ENCODE measurements around the gene PLEKHA8.
A peak's percentile ranks its signal among the peaks of the same experiment; 100 is the strongest.

The PLEKHA8 gene

DNA sequence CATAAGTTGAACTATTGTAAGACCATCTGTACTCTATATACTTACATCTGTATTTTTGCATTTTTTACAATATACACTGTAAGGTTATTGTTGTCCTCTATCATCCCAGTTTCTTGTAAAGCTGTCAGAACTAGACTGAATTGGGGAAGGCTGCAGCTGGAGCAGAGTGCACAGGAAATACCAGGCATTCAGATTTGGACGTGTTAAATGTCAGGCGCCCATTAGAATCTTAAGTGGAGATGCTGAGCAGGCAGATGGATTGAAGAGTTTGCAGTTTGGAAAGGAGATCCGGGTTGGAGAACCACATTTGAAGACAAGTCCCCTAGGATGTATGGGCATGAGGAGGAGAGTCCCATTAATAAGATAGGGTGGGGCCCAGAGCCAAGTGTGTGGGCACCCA, 147.0 kb downstream of the PLEKHA8 start:
- DNase-seq (ENCODE audit: low spot score) = no peak
- no peak overlapping the region for H3K4me3 ChIP-seq
- TF ChIP-seq, protein P1, sequence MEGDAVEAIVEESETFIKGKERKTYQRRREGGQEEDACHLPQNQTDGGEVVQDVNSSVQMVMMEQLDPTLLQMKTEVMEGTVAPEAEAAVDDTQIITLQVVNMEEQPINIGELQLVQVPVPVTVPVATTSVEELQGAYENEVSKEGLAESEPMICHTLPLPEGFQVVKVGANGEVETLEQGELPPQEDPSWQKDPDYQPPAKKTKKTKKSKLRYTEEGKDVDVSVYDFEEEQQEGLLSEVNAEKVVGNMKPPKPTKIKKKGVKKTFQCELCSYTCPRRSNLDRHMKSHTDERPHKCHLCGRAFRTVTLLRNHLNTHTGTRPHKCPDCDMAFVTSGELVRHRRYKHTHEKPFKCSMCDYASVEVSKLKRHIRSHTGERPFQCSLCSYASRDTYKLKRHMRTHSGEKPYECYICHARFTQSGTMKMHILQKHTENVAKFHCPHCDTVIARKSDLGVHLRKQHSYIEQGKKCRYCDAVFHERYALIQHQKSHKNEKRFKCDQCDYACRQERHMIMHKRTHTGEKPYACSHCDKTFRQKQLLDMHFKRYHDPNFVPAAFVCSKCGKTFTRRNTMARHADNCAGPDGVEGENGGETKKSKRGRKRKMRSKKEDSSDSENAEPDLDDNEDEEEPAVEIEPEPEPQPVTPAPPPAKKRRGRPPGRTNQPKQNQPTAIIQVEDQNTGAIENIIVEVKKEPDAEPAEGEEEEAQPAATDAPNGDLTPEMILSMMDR (IDR thresholded peaks at IDR 0.05) = no peak
- peak overlapping the region; percentile 3 to 93 for H3K27ac ChIP-seq

GRCh38 chr7:30175636-30176147, 147.5 kb downstream of the PLEKHA8 start:
- peak overlapping the region; percentile 3 to 93 for H3K27ac ChIP-seq
- TF ChIP-seq, protein P1 (IDR thresholded peaks at IDR 0.05) = no peak
- no peak overlapping the region for H3K4me3 ChIP-seq
- no peak for DNase-seq (ENCODE audit: low spot score)

DNA sequence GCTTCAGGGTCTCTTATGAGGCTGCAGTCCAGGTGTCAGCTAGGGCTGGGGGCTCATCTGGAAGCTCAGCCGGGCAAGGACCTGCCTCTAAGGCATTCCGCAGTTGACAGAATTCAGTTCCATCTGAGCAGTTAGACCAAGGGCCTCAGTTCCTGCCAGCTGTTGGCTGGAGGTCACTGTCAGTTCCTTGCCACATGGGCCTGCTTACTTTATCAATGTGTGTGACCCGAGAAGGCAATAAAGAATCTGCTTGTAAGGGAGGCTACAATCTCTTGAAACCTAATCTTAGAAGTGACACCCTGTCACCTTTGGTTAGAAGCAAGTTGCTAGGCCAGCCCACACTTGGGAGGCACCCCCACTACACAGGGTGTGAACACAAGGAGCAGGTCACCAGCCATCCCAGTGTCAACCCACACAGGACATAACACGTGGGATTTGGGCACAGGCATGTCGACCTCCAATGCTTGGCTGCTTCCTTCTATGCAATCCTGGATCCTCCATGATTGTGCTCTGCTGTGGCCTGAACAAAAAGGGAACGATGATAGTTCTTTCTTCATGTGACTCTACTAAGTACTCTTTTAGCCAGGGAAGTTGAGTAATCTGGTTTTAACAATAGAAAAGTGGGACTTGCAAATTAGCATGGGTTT, 148.4 kb downstream of the PLEKHA8 start:
- TF ChIP-seq, protein P1 (IDR thresholded peaks at IDR 0.05) = no peak
- Histone ChIP-seq H3K27ac (peak overlapping the region in 1 of 2 donors; percentile 26), H3K4me3 (no peak overlapping the region)
- no peak for DNase-seq (ENCODE audit: low spot score)

- Histone ChIP-seq H3K4me3 (no peak overlapping the region), H3K27ac (peak overlapping the region in 1 of 2 donors; percentile 17)
- no peak for DNase-seq (ENCODE audit: low spot score)
- TF ChIP-seq, protein P1 (IDR thresholded peaks at IDR 0.05) = no peak
These were observed 149.0 kb downstream of the PLEKHA8 start for GRCh38 chr7:30177186-30177585.

DNA sequence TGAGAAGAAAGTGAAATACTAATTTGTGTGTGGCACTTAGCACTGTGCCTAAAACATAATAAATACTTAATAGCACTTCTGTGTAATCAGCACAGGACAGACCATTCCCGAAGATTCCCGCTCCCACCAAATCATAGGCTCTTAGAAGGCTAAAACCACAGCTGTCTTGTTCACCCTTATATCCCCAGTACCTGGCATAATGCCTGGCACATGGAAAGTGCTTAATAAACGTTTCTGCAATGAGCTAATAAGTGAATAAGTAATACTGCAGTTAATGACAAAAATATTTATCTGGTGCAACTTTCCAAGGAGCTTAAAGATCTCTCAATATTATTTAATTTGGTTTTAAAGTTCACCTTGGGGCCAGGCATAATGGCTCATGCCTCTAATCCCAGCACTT, 149.8 kb downstream of the PLEKHA8 start:
- Histone ChIP-seq H3K27ac (no peak overlapping the region), H3K4me3 (no peak overlapping the region)
- no peak for DNase-seq (ENCODE audit: low spot score)
- TF ChIP-seq, protein P1 (IDR thresholded peaks at IDR 0.05) = no peak

- peak overlapping the region; percentile 7 for H3K4me3 ChIP-seq
- TF ChIP-seq, protein P1 (IDR thresholded peaks at IDR 0.05) = no peak
- H3K27ac ChIP-seq = no peak overlapping the region
- DNase-seq (ENCODE audit: low spot score) = no peak
These were observed 150.7 kb downstream of the PLEKHA8 start for GRCh38 chr7:30178748-30179436.
